ENCODE measurements around the gene RRAS2.

DNA sequence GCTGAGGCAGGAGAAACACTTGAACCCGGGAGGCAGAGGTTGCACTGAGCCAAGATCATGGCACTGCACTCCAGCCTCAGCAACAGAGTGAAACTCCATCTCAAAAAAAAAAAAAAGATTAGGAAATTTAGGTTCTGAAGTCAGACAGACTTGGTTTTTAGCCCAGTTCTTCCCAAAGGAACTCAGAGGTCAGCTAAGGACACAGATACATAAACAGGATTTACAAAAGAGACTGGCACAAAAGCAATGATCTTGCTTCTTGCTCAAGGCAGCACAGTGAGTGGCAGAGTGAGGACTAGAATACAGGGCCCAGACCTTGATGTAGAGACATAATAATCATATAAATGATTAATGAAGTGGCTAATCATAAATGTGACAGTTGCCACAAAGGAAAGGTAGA, 25.4 kb upstream of the RRAS2 start:
- TF ChIP-seq, protein P1, sequence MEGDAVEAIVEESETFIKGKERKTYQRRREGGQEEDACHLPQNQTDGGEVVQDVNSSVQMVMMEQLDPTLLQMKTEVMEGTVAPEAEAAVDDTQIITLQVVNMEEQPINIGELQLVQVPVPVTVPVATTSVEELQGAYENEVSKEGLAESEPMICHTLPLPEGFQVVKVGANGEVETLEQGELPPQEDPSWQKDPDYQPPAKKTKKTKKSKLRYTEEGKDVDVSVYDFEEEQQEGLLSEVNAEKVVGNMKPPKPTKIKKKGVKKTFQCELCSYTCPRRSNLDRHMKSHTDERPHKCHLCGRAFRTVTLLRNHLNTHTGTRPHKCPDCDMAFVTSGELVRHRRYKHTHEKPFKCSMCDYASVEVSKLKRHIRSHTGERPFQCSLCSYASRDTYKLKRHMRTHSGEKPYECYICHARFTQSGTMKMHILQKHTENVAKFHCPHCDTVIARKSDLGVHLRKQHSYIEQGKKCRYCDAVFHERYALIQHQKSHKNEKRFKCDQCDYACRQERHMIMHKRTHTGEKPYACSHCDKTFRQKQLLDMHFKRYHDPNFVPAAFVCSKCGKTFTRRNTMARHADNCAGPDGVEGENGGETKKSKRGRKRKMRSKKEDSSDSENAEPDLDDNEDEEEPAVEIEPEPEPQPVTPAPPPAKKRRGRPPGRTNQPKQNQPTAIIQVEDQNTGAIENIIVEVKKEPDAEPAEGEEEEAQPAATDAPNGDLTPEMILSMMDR (IDR thresholded peaks at IDR 0.05), result no peak
- TF ChIP-seq POLR2A (IDR thresholded peaks at IDR 0.05), result no peak
